SK-N-SH treated with all-trans-retinoic acid at 6 μM for 48 hours (cell line): ENCODE data around the gene RER1.

ENCODE experiments used
- ATAC-seq: fragments of 200-7000 bp; cut with Tn5 transposase; 3 replicates; pipeline ENCODE4 v1.9.1; 2020; ENCODE audit warnings: mild to moderate bottlenecking, moderate library complexity
- ARNTL ChIP-seq: fragments of 450-650 bp; formaldehyde crosslinking; IDR thresholded peaks from 2 replicates; pipeline ENCODE4 v1.5.0; 2020; ENCODE audit warnings: low read depth, mild to moderate bottlenecking, moderate library complexity, borderline replicate concordance
- BACH2 ChIP-seq: fragments of 250-450 bp; sonication (Bioruptor Pico); IDR thresholded peaks from 2 replicates; pipeline ENCODE4 v1.9.0; 2021; ENCODE audit warnings: mild to moderate bottlenecking, borderline replicate concordance
- CSRNP3 ChIP-seq: fragments of 250-450 bp; sonication (Bioruptor Pico); IDR thresholded peaks from 2 replicates; pipeline ENCODE4 v1.5.1; 2021; ENCODE audit warnings: mild to moderate bottlenecking, moderate library complexity
- ESRRG ChIP-seq: fragments of 250-450 bp; sonication (Bioruptor Pico); IDR thresholded peaks from 2 replicates; pipeline ENCODE4 v1.6.1; 2021; ENCODE audit warnings: mild to moderate bottlenecking
- GLIS3 ChIP-seq: fragments of 250-450 bp; sonication (Bioruptor Pico); IDR thresholded peaks from 2 replicates; pipeline ENCODE4 v1.5.0; 2020; ENCODE audit warnings: mild to moderate bottlenecking, moderate library complexity
- ISL1 ChIP-seq: fragments of 250-450 bp; sonication (Bioruptor Pico); IDR thresholded peaks from 2 replicates; pipeline ENCODE4 v2.1.2; 2022; ENCODE audit warnings: mild to moderate bottlenecking, moderate library complexity
- OSR1 ChIP-seq: fragments of 250-450 bp; sonication (Bioruptor Pico); IDR thresholded peaks from 2 replicates; pipeline ENCODE4 v1.8.0; 2022; ENCODE audit warnings: moderate library complexity, mild to moderate bottlenecking, inconsistent platforms
- PATZ1 ChIP-seq: fragments of 250-450 bp; sonication (Bioruptor Pico); IDR thresholded peaks from 2 replicates; pipeline ENCODE4 v1.8.0; 2020; ENCODE audit warnings: mild to moderate bottlenecking, moderate library complexity, borderline replicate concordance
- POU6F1 ChIP-seq: fragments of 250-450 bp; sonication (Bioruptor Pico); IDR thresholded peaks from 2 replicates; pipeline ENCODE4 v1.8.0; 2021; ENCODE audit warnings: low read depth, mild to moderate bottlenecking, moderate library complexity, borderline replicate concordance
- RARB ChIP-seq: fragments of 250-450 bp; sonication (Bioruptor Pico); IDR thresholded peaks from 2 replicates; pipeline ENCODE4 v1.8.0; 2021; ENCODE audit warnings: mild to moderate bottlenecking, moderate library complexity
- TCF4 ChIP-seq: fragments of 250-450 bp; sonication (Bioruptor Pico); IDR thresholded peaks from 2 replicates; pipeline ENCODE4 v1.8.0; 2021; ENCODE audit warnings: mild to moderate bottlenecking, moderate library complexity, borderline replicate concordance
- TSHZ2 ChIP-seq: fragments of 250-450 bp; sonication (Bioruptor Pico); IDR thresholded peaks from 2 replicates; pipeline ENCODE4 v1.5.0; 2020; ENCODE audit warnings: mild to moderate bottlenecking, moderate library complexity
- ZC3H10 ChIP-seq: fragments of 250-450 bp; sonication (Bioruptor Pico); IDR thresholded peaks from 2 replicates; pipeline ENCODE4 v1.5.1; 2021; ENCODE audit warnings: mild to moderate bottlenecking, moderate library complexity
- ZFP3 ChIP-seq: fragments of 250-450 bp; sonication (Bioruptor Pico); IDR thresholded peaks from 2 replicates; pipeline ENCODE4 v1.5.0; 2020; ENCODE audit warnings: mild to moderate bottlenecking, moderate library complexity
- ZFP30 ChIP-seq: fragments of 450-650 bp; formaldehyde crosslinking; IDR thresholded peaks from 2 replicates; pipeline ENCODE4 v1.5.0; 2022; ENCODE audit warnings: mild to moderate bottlenecking, moderate library complexity
- ZNF565 ChIP-seq: fragments of 450-650 bp; formaldehyde crosslinking; conservative IDR thresholded peaks from 2 replicates; pipeline ENCODE4 v1.5.0; 2020; ENCODE audit warnings: low read depth, mild to moderate bottlenecking, moderate library complexity
- ZNF70 ChIP-seq: fragments of 450-650 bp; formaldehyde crosslinking; IDR thresholded peaks from 2 replicates; pipeline ENCODE4 v1.5.0; 2020; ENCODE audit warnings: mild to moderate bottlenecking, moderate library complexity
- ZNF8 ChIP-seq: fragments of 450-650 bp; formaldehyde crosslinking; IDR thresholded peaks from 2 replicates; pipeline ENCODE4 v1.5.0; 2020; ENCODE audit warnings: mild to moderate bottlenecking, moderate library complexity

Gene RER1

GRCh38 chr1:2395245-2395644 is 3.6 kb downstream of the RER1 start:
- TF ChIP-seq ZNF70 (CRISPR knock-in tag) (no peak), ZNF8 (CRISPR knock-in tag) (no peak), TCF4 (CRISPR knock-in tag) (no peak), ZFP3 (CRISPR knock-in tag) (no peak), ZFP30 (CRISPR knock-in tag) (no peak)
- TF ChIP-seq, all 23 proteins: peak for 0
- no peak for ATAC-seq

- ATAC-seq = no peak
- TF ChIP-seq ARNTL (CRISPR knock-in tag) (no peak), POU6F1 (CRISPR knock-in tag) (no peak), OSR1 (CRISPR knock-in tag) (no peak), BACH2 (no peak), ISL1 (no peak), PATZ1 (CRISPR knock-in tag) (no peak)
- TF ChIP-seq, all 23 proteins: peak for 0
These were observed 4.4 kb downstream of the RER1 start for GRCh38 chr1:2396059-2396458.

GRCh38 chr1:2396476-2396875 is 4.8 kb downstream of the RER1 start:
- ATAC-seq = no peak
- TF ChIP-seq GLIS3 (CRISPR knock-in tag) = no peak

GRCh38 chr1:2397007-2397679 is 5.5 kb downstream of the RER1 start:
- no peak for ATAC-seq
- no peak for TF ChIP-seq PATZ1 (CRISPR knock-in tag)
- TF ChIP-seq ESRRG (CRISPR knock-in tag) = no peak
- TF ChIP-seq ZC3H10 = no peak
- no peak for TF ChIP-seq ARNTL (CRISPR knock-in tag)
- TF ChIP-seq ISL1 = no peak
- TF ChIP-seq RARB (CRISPR knock-in tag) = no peak
- TF ChIP-seq CSRNP3 (CRISPR knock-in tag) = no peak

GRCh38 chr1:2398871-2399270 is 7.2 kb downstream of the RER1 start:
- ATAC-seq = no peak
- no peak for TF ChIP-seq POU6F1 (CRISPR knock-in tag)
- no peak for TF ChIP-seq ZNF8 (CRISPR knock-in tag)
- no peak for TF ChIP-seq ZC3H10
- TF ChIP-seq ZFP3 (CRISPR knock-in tag) = no peak
- no peak for TF ChIP-seq ZNF70 (CRISPR knock-in tag)
- TF ChIP-seq ZNF565 (CRISPR knock-in tag) = no peak
- TF ChIP-seq TSHZ2 (CRISPR knock-in tag) = no peak
- no peak for TF ChIP-seq PATZ1 (CRISPR knock-in tag)
